RPMI8226 (cell line): Measurements from ENCODE around the gene TMEM154.

Source experiments
- DNase-seq: peaks from one replicate; pipeline ENCODE4 v3.0.0-alpha.2; 2015

TMEM154 gene

DNA sequence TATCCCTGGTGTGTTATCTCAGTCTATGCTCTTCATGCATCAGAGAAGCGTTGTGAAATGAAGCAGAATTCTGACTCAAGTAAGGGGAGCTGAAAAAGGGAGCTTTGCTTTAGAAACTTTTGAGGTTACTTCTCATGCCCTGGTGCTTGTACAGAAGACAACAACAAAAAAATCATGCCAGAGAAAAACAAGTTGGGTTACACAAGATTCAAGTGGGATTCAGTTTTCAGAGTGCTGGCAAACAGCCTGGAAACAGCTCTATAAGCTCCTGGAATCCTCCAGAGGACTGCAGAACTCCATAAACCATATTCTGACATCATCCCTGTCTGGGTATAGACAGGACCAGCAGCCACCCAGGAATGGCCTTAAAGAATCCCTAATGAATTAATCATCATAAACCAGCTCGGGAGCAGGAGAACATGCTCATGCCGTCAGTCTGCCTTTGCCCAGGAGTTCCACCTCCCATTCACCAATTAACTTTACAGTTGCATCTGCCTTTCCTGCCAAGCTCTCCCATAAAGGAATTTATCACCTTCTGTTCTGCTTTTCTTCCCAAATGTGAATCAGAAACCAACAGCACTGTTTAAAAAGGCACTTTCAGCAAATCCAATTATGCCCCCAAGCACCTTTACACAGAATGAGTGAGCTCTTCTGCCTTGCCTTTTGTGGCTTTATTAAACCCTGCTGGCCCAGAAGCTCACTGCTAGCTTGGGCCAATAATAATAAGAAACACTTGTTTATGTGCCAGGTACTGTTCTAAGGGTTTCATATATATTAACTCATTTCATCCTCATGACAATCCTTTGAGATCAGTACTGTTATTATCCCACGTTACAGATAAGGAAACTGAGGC lies 89.4 kb downstream of the TMEM154 start:
- peak; percentile 16 for DNase-seq

DNA sequence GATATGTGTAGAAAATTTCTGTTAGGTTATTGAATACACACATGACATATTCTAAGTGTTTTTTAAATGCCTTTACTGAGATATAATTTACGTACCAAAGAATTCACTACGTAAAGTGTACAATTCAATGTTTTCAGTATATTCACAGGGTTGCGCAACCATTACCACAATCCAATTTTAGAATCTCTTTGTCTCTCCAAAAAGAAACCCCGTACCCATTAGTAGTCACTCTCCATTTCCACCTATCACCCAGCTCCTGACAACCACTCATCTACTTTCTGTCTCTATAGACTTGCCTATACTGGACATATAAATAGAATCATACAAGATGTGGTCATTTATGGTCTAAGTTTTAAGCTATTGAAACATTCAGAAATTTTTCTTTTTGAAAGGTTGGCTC lies 90.9 kb downstream of the TMEM154 start:
- no peak for DNase-seq

DNA sequence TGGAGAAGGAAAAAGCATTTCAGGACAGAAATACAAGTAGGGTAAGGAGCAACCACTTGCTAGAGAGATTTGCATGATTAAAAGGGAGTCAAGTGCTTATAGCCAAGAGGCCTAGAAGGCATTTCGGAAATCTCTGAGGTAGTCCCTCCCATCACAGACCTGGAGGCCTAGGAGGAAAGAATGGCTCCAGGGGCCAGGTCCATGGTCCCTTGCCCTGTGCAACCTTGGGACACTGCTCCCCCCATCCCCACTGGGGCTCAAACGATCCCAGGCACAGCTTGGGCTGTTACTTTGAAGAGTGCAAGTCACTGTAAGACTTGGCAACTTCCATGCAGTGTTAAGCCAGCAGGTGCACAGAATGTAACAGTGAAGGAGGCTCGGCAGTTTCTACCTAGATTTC lies 92.7 kb downstream of the TMEM154 start:
- no peak for DNase-seq

DNA sequence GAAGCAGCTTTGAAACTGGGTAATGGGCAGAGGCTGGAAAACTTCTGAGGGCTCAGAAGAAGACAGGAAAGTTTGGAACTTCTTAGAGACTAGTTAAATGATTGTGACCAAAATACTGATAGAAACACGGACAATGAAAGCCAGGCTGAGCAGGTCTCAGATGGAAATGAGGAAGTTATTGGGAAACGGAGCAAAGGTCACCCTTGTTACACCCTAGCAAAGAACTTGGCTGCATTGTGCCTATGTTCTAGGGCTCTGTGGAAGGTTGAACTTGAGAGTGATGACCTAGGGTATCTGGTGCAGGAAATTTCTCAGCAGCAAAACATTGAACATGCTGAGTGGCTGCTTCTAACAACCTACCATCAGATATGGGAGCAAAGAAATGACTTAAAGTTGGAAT lies 93.1 kb downstream of the TMEM154 start:
- DNase-seq = no peak

DNA sequence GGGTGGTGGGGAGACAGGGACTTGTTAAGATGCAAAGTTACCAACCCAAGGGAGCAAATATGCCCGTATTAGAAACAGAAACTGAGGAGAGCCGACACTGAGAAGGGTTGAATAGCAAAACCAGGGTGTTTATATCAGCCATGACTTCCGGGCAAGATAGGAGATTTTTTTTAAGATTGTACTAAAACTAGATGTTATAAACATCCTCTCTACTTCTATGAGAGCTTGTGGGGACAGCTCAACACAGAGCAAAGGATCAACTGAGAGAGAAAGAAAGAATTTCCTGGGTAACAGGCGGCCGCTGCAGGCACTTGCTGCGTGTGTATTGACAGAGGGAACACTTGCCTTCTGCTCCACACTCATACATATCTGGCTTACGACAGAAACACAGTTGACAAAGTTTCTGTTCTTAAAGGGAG lies 94.8 kb downstream of the TMEM154 start:
- no peak for DNase-seq

DNA sequence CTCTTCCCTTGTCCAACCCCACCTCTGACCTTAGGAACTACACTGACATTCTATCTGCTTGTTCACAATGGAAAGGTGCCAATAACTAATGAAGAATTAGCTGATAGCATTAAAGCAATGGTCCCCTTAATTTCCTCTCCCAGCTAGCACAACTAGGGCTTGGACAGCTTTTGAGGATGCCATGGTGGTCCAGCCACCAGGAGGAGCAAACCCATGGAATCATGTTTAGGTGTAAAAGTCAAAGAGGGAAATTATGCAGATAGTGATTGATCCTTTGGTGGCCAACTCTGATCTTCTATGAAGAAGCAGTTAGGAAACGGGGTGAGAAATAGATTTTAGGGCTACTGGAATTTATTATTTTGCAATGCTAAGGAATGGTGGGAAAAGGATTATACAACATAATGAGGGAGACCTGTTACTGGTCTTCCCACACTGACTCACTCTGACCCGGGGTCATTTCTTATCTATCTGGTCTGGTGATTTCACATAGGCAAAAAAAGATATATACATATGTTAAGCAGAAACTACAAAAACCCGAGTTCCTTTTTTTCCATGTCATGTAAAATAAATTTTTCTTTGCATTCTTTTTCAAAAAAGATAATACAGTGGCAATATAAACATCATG lies 98.1 kb downstream of the TMEM154 start:
- DNase-seq = no peak

DNA sequence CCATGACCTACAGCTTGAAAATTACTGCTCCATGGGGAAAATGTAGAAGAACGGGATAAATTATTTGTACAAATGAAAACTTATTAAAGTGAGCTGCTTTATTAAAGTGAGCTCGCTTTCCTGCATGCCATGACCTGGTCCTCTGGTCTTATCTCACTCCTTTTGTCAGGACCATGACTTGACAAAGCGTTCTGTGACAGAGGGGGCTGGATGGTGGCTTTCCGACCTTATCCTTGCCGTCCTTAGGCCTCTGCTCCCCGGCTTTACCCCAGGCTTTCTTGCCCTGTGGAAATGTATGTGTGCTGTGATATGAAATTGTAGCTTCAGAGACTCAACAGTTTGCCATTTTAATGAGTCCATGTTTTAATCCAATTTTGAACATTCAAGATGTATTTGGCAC lies 99.9 kb downstream of the TMEM154 start:
- DNase-seq = no peak

DNA sequence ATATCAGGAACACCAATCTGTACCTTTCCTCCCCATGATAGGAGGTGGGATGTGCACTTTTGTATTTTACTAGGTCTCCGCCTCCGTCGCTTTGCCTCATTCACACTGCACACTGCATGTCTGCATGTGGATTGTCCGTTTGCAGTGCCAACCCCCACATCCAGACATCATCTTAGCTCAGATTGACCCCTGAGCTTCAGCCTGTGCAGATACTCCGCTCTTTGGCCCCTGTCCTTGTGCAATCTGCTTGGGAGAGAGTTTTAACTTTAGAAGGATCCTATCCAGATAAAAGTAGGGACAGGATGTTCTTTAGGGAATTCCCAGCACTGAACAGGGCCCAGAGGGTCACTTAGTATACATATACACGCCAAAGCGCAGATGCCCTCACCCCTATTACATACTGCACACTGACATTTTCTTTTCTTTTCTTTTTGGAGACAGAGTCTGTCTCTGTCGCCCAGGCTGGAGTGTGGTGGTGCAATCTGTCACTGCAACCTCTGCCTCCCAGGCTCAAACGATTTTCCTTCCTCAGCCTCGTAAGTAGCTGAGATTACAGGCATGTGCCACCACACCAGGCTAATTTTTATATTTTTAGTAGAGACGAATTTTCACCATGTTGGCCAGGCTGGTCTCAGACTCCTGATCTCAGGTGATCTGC lies 100.6 kb downstream of the TMEM154 start:
- no peak for DNase-seq

DNA sequence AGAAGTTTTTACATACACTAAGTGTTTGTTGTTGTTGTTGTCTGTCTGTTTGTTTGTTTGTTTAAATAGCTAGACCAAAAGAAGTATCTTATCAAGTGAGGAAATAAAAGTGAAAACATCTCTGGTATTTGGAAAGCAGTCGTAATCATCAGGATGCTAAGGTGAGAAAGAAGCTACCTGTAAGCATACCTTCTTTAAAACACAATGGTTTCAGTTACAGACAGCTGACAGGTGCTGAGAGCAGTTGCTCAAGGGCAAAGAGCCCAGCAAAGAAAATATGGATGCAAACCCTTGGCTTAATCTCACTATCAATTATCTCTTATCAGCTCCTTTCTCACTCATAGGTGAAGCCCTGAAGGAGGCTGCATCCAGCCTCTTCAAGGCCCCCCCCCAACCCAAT lies 101.1 kb downstream of the TMEM154 start:
- DNase-seq = no peak

DNA sequence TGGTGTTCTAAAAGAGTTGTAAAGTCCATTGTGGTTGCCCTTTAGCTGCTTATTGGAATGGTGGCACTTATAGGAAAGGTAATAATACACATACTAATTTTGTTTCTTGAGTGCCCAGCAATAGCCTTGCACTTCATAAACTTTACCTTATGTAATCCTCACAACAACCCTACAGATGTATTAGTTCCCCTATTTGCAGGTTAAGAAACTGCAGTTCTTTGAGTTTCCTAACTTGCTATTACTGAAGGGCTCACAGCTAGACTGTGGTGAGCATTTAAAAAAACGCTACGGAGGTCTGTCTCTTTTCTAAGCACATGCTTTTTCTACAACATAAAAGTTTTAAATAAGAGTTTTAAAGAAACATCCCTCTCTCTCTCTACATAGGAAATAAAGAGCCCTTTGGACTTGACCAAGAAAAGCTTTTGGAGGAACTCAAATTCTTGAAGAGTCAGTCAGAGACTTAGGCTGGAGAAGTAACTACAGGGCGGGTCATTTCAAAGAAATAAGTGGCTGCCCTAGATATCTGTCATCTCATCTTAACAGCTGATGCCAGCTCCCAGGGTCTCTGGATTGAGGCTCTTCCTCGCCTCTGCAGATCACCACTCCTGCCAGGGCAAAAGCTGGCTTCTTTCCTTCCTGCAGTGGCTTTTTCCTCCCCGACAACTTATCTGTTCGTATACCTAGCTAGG lies 101.9 kb downstream of the TMEM154 start:
- no peak for DNase-seq

DNA sequence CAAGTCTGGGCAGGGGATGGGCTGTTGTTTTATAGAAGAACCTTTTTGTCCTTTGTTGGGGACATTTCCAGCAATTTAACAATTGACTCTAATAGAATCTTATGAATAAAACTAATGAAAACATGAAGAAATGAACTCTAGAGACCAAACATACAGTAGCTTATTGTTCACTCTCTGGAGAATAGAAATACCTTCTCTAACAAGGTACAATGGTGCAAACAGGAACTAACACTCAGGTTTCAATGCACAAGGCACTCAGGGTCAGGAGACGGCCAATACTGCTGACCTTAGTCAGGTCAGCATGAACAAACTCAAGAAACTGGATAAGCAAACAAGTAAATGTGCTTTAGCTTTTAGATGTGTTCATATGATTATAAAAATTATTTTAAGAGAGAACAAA lies 104.3 kb downstream of the TMEM154 start:
- no peak for DNase-seq

DNA sequence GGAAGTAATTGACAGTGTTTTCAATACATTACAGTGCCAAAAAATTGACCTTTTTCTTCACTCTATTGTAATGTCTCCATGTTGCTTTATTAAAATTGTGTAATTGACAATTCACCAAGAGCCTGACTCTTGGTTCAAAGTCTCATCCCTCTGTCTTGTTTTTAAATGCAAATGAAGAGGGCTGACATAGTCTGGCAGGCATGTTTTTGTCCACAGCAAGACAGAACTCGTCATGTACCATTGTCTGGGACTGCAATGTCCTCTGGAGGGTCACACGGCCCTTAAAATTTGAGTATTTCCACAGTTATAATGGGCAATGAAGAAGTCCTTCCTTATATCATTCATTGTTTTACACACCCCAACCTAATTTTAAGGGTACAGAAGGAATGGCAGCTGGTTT lies 105.9 kb downstream of the TMEM154 start:
- no peak for DNase-seq

DNA sequence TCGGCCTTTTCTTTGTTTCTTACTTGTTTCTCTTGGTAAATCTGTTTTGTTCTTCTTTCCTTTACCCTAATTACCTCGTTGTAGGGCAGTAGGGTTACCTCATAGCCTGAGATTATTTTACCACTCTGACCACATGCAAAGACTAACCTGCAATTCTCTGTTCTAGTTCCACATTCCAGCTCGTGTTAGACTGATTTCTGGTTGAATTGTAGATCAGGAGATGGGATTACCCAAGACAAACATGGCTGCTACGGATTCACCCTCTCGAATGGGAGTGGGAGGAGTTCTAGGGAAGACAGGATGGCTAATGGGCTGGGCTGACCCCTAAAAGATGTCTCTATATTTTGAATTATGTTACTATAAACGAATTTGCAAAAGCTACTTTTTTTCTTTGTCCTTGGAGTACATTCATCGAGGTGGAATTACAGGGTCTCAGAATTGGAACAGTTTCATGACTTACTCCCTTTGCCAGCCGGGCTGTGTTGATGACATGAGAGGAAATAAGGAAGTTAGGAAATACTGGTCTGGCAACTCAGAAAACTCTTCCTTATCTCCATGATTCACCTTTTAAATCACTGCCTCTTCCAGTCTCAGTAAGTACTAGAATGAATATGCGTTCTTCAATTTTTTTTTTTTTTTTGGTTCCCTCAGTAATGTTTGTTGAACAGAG lies 107.2 kb downstream of the TMEM154 start:
- DNase-seq = no peak

DNA sequence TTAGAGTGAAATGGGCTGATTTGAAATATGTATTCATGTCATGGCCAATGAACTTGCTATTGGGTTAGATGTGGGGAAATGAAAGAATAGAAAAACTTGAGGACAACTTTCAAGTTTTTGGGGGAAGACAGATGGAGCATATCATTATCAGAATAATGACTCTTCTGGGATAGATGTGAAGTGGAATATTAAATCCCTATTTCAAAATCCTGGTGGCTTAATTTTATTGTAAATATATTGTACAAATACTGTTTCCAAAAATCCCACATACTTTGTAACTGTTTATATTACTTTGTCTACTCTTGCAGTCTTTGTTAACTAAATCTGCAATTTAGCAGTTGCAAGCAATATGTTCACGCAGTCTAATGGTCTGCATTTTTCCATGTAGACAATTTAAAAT lies 108.0 kb downstream of the TMEM154 start:
- DNase-seq = no peak

DNA sequence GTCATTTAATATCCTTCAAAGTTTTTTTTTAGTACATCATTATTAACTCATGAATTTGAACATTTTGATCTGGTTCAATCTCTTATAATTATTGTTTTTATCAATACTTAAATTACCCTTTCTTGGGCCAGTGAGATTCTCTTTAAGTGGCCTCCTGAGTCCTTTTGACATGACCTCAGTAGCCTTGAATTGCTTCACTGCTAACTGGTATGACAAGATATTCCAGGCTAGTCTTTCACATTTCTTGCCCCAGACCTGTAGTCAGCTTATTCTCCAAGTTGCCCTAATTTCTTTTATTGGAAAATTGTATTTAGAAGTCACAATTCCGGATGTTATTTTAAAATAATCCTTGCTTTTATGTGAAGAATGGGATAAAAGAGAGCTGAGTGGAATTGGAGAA lies 108.5 kb downstream of the TMEM154 start:
- no peak for DNase-seq
